Forelimb muscle (tissue), 1 donor: Measurements from ENCODE around the gene PSG6. TPM values are rescaled to one million over a fixed set of nuclear protein-coding genes. Genes with fewer than 3 reads are reported as not detected.
"Not testable (repeated sequence)": the region's sequence is repeated elsewhere in the genome, so short reads cannot be mapped to it uniquely, and the experiment has no call there.

Experiments used
- DNase-seq: peaks from one replicate; pipeline ENCODE4 v3.0.0-alpha.2; 2013; ENCODE audit warnings: low read depth
- polyA plus RNA-seq: library from polyadenylated mRNA; unstranded; fragments of 120-200 nt; gene quantifications from one replicate; pipeline ENCODE4 v1.2.1, GENCODE V29; 2013; ENCODE audit not compliant: insufficient read length

Gene PSG6
- polyA plus RNA-seq: 0.16 TPM

GRCh38 chr19:42917634-42918033, at the start of gene PSG6:
Gene PSG6, minus strand, starts transcription at chr19:42917894. Its CDS starts 102 bp downstream, at chr19:42917792.
- DNase-seq: not testable (repeated sequence)

- DNase-seq: no peak
Measured at GRCh38 chr19:42965176-42965575, 47.5 kb upstream of the PSG6 start.

GRCh38 chr19:42961119-42961518, 43.4 kb upstream of the PSG6 start:
- DNase-seq: no peak

- not testable (repeated sequence) for DNase-seq
Measured at GRCh38 chr19:42952126-42952525, 34.4 kb upstream of the PSG6 start.

GRCh38 chr19:42951476-42951875, 33.8 kb upstream of the PSG6 start:
- DNase-seq: not testable (repeated sequence)

GRCh38 chr19:42942187-42942789, 24.6 kb upstream of the PSG6 start:
- DNase-seq: no peak

- not testable (repeated sequence) for DNase-seq
Measured at GRCh38 chr19:42937107-42937506, 19.4 kb upstream of the PSG6 start, which contains the start of gene PSG7. Gene PSG7, minus strand, starts transcription at chr19:42937207. Its CDS starts 131 bp downstream, at chr19:42937076.

GRCh38 chr19:42934726-42935125, 17.0 kb upstream of the PSG6 start:
- not testable (repeated sequence) for DNase-seq

- not testable (repeated sequence) for DNase-seq
Measured at GRCh38 chr19:42934183-42934582, 16.5 kb upstream of the PSG6 start.

GRCh38 chr19:42933412-42933811, 15.7 kb upstream of the PSG6 start:
- not testable (repeated sequence) for DNase-seq

GRCh38 chr19:42932485-42933101, 14.9 kb upstream of the PSG6 start:
- not testable (repeated sequence) for DNase-seq

- not testable (repeated sequence) for DNase-seq
Measured at GRCh38 chr19:42930214-42930613, 12.5 kb upstream of the PSG6 start.

GRCh38 chr19:42928896-42929295, 11.2 kb upstream of the PSG6 start:
- no peak for DNase-seq

GRCh38 chr19:42926781-42927180, 9.1 kb upstream of the PSG6 start:
- no peak for DNase-seq

GRCh38 chr19:42923106-42923505, 5.4 kb upstream of the PSG6 start:
- DNase-seq: not testable (repeated sequence)

GRCh38 chr19:42920971-42921370, 3.3 kb upstream of the PSG6 start:
- DNase-seq: not testable (repeated sequence)

- DNase-seq: no peak
Measured at GRCh38 chr19:42919757-42920079, 2.0 kb upstream of the PSG6 start.

GRCh38 chr19:42919070-42919756, 1.5 kb upstream of the PSG6 start:
- DNase-seq: not testable (repeated sequence)

GRCh38 chr19:42918377-42919069, 829 bp upstream of the PSG6 start:
- DNase-seq: not testable (repeated sequence)

- DNase-seq: not testable (repeated sequence)
Measured at GRCh38 chr19:42916931-42917330, 763 bp downstream of the PSG6 start.

- not testable (repeated sequence) for DNase-seq
Measured at GRCh38 chr19:42913516-42913915, 4.2 kb downstream of the PSG6 start.

- not testable (repeated sequence) for DNase-seq
Measured at GRCh38 chr19:42912941-42913340, 4.8 kb downstream of the PSG6 start.
